Mesenteric fat pad (tissue), 1 donor: ENCODE results near the gene DYNC2I2. TPM values are rescaled to one million over a fixed set of nuclear protein-coding genes. Genes with fewer than 3 reads are reported as not detected.
"Not testable (repeated sequence)": the region's sequence is repeated elsewhere in the genome, so short reads cannot be mapped to it uniquely, and the experiment has no call there.

Experiments
- DNase-seq: peaks from one replicate; pipeline ENCODE4 v3.0.0-alpha.2; 2020; ENCODE audit warnings: low spot score
- total RNA-seq: library from RNA; stranded (reverse); fragmentation: NEBNext Ultra II Directional; extraction: Animal tissue kit (Norgen Biotek cat#: 25700); gene quantifications from one replicate; pipeline ENCODE4 v1.2.1, GENCODE V29; 2021
- donor health status: DM: yes; HTN: yes; CAD: no.

DYNC2I2 gene
- total RNA-seq, 1 donor from 2014 or later: 9.8 TPM

DNA sequence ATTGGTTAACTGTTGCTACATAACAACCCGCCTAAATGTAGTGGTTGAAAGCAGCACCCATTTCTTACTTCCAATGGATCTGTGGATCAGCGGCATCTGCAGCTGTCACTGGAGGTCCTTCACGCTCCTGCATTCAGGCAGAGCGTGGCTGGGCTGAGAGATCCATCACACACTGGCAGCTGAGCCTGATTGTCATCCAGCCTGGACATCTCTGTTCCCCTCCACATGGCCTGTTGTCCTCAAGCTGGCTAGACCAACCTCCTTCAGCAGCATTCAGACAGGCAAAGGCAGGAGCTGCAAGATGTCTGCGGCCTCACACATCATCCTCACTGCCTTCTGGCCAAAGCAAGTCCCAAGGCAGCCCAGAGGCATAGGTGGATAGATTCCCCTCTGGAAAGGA is 36.9 kb downstream of the DYNC2I2 start:
- no peak for DNase-seq

DNA sequence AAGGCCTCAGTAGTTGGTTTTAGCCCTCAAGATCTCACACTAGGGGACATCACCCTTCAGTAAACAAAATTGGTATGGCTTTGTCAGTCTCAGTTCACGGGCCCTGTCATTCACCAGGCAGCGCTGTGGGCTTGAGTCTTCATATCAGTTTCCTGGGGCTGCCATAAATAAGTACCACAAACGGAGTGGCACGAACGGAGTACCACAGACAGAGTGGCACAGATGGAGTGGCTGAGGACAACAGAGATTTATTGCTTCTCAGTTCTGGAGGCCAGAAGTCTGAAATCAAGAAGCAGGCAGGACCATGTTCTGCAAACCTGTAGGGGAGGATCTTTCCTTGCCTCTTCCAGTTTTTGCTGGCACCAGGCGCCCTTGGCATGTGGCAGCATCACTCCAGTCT is 37.5 kb downstream of the DYNC2I2 start:
- DNase-seq: no peak

DNA sequence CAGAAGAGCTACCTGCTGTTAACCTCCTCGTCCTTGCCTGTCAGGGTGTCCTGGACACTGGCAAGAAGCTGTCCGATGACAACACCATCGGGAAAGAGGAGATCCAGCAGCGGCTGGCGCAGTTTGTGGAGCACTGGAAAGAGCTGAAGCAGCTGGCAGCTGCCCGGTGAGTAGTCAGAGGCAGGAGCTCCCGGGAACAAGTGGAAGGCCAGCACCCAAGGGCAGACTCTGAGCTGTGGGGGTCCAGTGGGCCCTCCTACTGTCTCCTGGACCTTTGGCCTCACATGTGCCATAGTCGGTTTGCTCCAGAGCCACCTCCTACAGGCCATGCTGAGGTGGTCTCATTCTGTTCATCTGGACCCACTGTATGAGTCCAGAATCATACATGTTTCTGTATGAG is 38.7 kb downstream of the DYNC2I2 start:
- no peak for DNase-seq

DNA sequence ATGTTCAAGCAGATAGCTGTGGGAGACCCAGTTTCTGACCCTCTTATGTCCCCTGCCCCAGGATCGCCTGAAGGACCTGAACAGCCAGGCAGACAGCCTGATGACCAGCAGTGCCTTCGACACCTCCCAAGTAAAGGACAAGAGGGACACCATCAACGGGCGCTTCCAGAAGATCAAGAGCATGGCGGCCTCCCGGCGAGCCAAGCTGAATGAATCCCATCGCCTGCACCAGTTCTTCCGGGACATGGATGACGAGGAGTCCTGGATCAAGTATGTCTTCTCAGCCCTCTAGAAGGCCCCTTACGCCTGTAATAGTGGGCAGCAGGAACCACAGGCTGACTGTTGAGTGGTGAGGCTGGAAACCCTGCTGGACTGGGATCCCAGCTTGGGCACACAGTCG is 41.1 kb downstream of the DYNC2I2 start:
- no peak for DNase-seq

DNA sequence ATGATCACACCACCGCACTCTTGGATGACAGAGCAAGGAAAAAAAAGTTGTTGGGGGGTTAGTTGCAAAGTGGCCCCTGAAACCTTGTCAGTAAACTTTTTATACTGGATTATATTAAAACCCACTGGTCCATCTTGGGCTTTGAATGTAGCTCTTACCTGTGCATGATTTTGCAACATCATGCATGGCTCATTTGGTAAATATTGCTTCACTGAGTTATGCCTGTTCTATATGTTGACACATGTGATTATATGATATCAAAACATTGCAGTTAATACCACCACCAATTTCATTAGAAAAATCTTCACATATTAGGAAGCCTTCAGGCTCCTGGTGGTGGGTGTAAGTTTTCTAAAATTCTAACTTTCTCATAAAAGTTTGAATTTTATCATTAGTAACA is 41.9 kb downstream of the DYNC2I2 start:
- no peak for DNase-seq

DNA sequence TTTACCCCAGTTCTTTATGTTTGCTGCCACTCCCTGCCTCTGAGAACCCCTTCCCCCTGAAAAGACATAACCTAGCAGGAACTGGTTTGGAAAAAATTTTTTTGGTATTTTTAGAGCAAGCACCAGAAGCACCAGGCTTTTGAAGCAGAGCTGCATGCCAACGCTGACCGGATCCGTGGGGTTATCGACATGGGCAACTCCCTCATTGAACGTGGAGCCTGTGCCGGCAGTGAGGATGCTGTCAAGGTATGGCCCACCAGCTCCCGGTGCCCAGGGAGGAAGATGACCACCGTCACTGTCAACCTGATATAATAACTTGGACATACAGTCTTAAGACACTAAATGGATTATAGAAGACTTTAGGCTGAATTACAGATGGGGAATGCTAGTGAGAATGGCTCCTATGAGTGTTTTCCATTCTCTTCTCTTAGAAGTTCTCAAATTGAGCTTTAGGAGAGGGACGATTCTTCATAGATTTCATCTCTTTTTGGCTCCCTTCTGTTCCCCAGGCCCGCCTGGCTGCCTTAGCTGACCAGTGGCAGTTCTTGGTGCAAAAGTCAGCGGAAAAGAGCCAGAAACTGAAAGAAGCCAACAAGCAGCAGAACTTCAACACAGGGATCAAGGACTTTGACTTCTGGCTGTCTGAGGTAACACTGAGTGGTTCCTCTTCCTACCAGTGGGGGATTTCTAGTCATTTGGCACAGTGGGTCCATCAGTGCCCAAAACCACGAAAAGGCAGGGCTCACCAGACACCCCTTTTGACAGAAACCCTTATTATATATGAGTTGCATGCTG is 44.9 kb downstream of the DYNC2I2 start:
- no peak for DNase-seq

DNA sequence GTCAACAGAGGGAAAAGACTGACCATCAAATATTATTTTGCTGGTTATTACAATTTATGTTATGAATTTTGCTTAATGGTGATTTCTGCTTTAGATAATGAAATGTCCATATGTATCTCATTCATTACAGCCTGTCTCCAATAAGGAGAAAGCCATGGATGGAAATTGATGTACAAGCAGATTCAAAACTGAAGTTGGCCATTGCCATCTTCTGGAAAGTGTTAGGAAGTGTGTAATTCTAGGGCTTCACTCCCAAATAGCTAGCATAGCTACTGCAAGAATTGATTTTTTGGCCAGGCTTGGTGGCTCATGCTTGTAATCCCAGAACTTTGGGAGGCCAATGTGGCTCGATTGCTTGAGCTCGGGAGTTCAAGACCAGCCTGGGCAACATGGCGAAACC is 45.8 kb downstream of the DYNC2I2 start:
- DNase-seq: no peak

DNA sequence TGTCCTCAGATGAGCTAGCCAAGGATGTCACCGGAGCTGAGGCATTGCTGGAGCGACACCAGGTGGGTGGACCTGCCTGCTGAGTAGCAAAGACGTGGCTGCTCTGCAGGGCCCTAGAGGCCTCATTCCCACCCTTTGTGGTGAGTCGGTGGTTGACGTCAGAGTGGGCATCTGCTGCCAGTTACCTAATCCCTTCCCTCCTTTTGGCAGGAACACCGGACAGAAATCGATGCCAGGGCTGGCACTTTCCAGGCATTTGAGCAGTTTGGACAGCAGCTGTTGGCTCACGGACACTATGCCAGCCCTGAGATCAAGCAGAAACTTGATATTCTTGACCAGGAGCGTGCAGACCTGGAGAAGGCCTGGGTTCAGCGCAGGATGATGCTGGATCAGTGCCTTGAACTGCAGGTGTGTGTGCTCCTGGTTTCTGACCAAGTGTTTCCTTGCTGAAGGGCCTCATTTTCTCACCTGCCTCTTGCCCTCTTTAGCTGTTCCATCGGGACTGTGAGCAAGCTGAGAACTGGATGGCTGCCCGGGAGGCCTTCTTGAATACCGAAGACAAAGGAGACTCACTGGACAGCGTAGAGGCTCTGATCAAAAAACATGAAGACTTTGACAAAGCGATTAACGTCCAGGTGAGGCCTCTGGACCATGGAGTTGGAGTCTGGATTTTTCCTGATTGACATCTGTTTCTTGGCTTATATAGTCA is 48.9 kb downstream of the DYNC2I2 start:
- no peak for DNase-seq

DNA sequence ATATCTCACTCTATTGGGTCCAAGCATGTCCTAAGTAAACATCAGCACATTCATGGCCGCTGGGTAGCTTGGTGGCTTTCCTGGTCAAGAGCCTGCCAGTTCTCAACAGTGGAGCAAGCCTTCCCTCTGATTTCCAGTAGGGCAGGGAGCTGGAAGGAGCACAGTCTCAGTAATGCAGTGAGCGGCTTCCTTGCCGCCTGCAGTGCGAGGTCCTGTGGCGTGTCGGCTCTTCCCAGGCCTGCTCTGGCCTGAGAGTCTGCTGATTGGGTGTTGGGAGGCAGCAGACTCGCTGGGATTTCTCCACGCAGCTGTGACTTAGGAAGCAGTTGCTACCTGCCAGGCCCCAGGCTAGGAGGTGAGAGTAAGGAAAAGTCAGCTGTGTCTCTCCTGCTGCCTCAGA is 53.0 kb downstream of the DYNC2I2 start:
- no peak for DNase-seq

DNA sequence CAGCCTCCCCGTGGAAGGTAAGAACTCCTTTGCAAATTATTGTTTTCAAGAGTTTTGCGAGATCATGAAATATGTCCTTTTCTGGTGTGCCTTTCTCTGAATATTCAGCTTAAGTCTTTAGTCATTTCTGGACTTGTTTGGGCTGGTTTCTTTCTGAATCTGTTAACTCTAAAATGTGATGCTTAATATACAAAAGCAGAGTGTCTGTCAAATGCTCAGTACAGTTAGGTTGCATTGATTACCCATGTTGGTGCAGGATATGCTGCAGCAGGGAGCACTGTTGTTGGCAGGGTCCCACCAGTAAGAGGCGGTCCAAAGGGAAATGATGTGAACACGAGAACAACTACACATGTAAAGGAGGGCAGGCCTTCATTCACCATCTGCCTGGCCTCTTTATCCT is 56.5 kb downstream of the DYNC2I2 start:
- DNase-seq: no peak

DNA sequence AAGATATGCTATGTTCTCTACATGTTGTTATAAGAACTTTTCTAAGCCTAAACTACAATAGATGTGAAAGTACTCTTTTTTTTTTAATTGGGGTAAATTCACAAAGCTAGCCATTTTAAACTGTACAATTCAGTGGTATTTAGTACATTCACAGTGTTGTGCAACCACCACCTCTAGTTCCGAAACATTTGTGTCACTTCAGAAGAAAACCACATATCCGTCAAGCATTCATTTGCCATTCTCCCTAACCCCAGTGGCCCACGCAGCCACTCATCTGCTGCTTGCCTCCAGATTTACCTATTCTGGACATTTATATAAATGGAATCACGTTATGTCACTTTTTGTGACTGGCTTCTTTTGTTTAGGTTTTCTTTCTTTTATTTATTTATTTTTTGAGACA is 61.2 kb downstream of the DYNC2I2 start:
- no peak for DNase-seq

DNA sequence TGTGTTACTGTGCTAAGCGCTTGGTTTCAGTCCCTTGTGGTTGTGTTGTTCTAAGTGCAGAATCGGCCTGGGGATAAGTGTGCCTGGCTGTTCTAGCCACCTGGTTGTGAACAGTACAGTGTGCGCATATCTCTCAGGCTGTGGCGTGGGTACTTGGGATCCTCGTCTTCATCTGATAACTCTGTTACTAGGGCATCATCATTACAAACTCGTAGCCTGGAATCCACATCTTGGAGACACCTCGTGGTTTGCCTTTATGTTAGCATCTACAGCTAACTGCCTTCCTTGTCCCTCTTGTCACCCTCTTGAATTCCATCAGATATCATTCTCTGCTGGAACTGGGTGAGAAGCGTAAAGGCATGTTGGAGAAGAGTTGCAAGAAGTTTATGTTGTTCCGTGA is 62.8 kb downstream of the DYNC2I2 start:
- DNase-seq: no peak

DNA sequence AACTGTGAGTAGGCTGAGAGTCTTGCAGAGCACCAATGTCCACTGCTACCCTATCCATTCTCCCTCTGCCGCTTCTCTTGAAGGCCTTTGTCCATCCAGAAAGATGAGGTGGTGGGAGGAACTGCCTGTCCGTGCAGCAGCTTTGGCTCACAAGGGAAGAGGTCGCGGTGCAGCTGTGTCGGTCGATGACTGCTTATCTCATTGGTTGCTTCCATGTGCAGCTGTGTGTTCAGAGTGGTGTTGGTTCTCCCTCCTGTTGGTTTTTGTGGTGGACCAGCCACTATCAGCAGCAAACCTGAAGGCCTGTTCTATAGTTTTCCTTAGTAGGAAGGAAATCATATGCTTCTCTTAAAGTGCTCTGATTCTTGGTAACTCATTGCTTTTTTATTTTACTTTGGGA is 63.6 kb downstream of the DYNC2I2 start:
- no peak for DNase-seq

DNA sequence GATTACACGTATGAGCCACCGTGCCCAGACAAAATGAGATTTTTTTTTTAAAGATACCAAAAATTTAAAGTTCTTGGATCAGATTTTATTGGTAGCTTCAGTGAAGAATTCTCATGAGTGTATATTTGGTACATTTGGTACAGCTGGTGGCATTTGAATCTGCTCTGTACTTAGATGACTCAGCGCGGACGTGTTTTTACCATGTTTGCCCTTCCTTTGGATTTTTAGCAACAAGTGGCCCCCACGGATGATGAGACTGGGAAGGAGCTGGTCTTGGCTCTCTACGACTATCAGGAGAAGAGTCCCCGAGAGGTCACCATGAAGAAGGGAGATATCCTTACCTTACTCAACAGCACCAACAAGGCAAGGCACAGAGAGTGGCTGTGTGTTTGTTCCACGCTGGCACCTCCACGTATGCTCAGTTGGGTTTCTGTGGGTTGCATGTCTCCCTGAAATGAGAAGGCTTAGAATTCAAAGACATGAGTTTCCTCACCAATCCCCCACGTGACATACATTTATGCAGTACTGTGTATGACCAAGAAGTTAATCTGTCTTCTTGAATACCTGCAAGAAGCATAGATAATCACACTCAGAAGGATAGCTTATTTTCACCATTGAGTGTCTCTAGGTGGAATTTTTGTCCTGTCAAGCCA is 67.9 kb downstream of the DYNC2I2 start:
- no peak for DNase-seq

DNA sequence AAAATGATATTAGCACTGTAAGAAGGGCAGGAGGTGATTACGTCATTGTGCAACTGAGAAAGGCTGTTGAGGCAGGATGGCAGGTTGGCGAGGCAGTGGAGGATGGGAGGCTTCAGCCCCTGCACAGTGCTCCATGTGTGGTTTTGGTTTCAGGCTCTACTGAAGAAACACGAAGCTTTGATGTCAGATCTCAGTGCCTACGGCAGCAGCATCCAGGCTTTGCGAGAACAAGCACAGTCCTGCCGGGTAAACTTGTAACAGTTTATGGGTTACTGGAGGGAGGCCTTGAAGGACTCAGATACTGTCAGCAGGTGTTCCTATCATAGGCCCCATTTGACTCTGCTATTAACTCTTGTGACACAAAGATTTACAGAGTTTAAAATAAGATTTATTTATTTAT is 69.2 kb downstream of the DYNC2I2 start:
- no peak for DNase-seq

DNA sequence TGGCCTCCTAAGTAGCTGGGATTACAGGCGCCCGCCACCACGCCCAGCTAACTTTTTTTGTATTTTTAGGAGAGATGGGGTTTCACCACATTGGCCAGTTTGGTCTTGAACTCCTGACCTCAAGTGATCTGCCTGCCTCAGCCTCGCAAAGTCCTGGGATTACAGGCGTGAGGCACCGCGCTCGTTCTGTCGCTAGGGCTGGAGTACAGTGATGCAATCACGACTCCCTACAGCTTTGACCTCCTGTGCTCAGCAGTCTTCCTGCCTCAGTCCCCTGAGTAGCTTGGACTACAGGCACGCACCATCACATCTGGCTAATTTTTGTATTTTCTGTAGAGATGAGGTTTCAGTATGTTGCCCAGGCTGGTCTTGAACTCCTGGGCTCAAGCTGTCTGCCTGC is 69.7 kb downstream of the DYNC2I2 start:
- DNase-seq: not testable (repeated sequence)

DNA sequence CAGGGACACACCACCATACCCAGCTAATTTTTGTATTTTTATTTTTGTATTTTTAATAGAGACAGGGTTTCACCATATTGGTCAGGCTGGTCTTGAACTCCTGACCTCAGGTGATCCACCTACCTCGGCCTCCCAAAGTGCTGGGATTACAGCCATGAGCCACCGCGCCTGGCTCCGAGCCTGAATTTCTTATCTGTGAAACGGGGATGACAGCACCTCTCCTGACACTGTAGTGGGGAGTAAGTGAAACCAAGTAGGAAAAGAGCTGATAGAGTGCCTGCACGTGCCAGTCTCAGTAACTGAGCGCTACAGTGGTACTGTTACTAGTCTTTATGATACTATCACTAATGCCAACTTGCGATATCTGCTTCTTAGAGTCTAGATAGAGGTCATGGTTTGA is 71.5 kb downstream of the DYNC2I2 start:
- not testable (repeated sequence) for DNase-seq

Other genes with a start within 250 kb of the DYNC2I2 start
- gene CERCAM, start 236.0 kb downstream of the DYNC2I2 start, total RNA-seq: 46.0 TPM
- 18.6 TPM for gene ODF2, start 200.8 kb downstream of the DYNC2I2 start, total RNA-seq
- gene GLE1, start 152.1 kb downstream of the DYNC2I2 start, total RNA-seq: 19.0 TPM
- gene SPTAN1, start 104.3 kb downstream of the DYNC2I2 start, total RNA-seq: 361 TPM
- 197 TPM for gene SET, start 32.4 kb upstream of the DYNC2I2 start, total RNA-seq
- 14.7 TPM for gene PKN3, start 45.7 kb upstream of the DYNC2I2 start, total RNA-seq
- 18.4 TPM for gene ZDHHC12, start 67.3 kb upstream of the DYNC2I2 start, total RNA-seq
- 32.9 TPM for gene ZER1, start 115.1 kb upstream of the DYNC2I2 start, total RNA-seq
- gene TBC1D13, start 130.4 kb upstream of the DYNC2I2 start, total RNA-seq: 28.3 TPM
- 18.3 TPM for gene ENDOG, start 161.7 kb upstream of the DYNC2I2 start, total RNA-seq
- gene SPOUT1, start 172.9 kb upstream of the DYNC2I2 start, total RNA-seq: 35.0 TPM
- gene KYAT1, start 225.1 kb upstream of the DYNC2I2 start, total RNA-seq: 3.8 TPM
- gene LRRC8A, start 225.3 kb upstream of the DYNC2I2 start, total RNA-seq: 40.5 TPM